ENCODE measurements around the gene SMIM41. TPM values are rescaled to one million over a fixed set of nuclear protein-coding genes. Genes with fewer than 3 reads are reported as not detected.
"Not testable (repeated sequence)": the region's sequence is repeated elsewhere in the genome, so short reads cannot be mapped to it uniquely, and the experiment has no call there.

Gene SMIM41
- total RNA-seq, 1 donor from 2014 or later, result not detected

DNA sequence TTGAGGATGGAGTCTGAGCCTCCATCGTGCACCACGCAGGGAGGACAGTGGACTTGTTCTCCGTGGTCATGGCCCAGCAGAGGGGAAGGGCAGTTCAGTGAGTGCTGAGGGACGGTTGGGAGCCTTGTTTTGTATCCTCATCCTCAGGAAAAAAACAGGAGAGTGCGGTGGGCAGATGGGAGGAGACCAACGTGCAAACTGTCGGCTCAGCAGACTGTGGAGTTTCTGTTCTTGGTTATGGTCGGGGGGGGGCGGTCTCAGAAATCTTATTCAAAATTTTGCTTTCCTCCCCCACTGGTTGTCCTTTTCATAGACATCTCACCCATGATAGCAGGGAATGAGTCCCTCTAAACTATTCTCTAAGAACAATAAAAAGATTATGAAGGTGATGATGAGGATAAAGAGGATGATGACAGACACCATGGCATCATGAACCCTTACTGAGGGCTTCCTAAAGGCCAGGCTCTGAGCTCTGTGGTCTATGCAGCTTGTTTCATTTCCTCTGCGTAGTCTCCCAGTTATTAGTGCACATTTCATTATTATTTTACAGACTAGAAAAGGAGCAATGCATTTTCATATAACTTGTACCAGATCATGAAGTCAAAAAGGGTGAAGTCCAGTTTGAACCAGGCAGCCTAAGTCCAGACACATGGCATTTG lies 25.1 kb downstream of the SMIM41 start:
- intact Hi-C loops (cut with micrococcal nuclease); DNase-seq; ATAC-seq: not testable (repeated sequence)

DNA sequence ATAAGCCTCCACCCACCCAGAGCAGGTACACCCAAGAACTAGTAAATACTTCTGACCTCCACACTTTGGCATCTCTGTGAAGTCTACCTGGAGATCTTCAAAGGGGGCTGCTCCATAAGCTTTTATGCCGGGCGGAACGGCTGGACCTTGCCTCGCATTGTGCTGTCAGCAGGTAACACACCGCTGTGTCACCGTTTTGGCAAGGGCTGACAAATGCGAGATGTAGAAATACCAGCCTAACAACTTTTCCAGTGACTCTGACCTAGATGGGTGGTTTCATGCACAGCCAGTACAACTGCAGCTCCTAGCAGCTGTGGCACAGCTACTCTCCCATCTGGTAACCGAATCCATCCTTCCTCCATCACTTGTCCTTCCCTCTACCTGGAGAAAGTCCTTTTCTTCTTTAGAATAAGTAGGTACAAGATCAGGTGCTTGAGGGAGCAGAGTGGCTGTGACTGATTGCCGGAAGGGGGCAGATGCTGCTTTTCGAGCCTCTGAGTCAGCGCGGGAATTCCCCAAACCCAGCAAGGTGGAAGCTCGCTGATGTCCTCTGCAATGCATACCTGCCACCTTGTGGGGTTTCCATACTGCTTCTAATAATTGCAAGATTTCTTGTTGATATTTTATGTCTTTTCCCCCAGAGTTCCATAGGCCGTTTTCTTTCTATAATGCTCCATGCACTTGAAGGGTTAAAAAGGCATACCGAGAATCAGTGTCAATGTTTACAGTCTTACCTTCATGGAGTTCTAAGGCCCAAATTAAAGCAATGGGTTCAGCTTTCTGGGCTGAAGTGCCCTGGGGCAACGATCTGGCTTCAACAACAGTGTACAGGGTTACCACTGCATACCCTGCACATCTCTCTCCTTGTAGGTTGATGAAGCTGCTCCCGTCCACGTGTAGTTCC lies 37.0 kb downstream of the SMIM41 start:
- ATAC-seq; DNase-seq; intact Hi-C loops (cut with micrococcal nuclease): not testable (repeated sequence)

DNA sequence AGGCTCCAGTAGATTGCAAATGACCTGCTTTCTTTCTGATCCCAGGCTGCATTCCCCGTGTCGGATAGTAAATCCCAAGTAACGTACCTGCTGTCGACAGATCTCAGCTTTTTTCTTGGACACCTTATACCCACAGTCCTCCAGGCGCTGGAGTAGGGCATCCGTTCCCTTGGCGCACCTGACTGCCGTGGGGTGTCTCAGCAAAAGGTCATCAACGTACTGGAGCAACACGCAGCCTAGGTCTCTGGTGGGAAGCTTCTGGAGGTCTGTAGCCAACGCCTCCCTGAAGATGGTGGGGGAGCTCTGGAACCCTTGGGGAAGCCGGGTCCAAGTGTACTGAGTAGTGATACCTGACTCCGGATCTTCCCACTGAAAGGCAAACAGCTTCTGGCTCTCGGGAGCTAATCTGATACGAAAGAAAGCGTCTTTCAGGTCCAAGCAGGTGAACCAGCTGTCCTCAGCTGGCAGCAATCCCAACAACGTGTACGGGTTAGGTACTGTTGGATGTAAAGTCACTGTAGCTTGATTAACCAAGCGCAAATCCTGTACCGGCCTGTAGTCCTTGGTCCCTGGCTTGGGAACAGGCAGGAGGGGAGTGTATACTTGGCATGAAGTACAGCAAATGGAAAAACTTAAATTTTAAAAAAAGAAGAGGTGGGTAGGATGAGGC lies 38.4 kb downstream of the SMIM41 start:
- ATAC-seq; DNase-seq; intact Hi-C loops (cut with micrococcal nuclease): not testable (repeated sequence)

GRCh38 chr12:52119398-52120254 lies 40.1 kb downstream of the SMIM41 start:
- ATAC-seq (peak; percentile 63), DNase-seq (peak; percentile 53)
- intact Hi-C loops (cut with micrococcal nuclease), result no loop called here

DNA sequence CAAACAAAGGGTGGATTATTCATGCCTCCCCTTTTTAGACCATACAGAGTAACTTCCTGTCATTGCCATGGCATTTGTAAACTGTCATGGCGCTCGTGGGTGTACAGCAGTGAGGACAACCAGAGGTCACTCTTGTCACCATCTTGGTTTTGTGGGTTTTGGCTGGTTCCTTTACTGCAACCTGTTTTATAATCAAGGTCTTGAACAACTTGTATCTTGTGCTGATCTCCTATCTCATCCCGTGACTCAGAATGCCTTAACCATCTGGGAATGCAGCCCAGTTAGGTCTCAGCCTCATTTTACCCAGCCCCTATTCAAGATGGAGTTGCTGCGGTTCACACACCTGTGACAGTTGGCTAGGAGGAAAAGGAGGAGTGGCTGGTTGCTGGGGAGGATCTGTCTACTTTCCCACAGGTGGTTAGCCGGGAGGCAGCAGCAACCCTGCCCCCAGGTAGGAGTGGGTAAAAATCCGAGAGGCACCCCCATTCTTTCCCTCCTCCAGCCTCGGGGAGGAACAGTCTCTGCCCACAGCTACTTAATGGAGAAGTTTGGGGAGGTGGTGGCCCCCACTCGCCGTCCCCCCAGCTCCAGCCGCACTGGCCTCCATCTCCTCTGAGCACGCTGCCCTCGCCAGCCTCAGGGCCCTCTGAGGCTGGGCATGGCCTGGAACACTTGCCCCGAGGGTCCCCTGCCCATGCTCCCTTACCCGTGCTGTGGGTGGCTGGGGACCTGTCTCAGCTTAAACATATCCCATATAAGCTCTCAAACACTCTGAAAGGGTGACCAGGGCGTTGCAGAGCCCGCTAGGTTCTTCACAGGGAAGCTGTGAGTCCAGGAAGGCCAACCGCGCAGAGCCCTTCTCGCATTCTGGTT lies 41.7 kb downstream of the SMIM41 start:
- DNase-seq (no peak), ATAC-seq (no peak)
- intact Hi-C loops (cut with micrococcal nuclease), result no loop called here

DNA sequence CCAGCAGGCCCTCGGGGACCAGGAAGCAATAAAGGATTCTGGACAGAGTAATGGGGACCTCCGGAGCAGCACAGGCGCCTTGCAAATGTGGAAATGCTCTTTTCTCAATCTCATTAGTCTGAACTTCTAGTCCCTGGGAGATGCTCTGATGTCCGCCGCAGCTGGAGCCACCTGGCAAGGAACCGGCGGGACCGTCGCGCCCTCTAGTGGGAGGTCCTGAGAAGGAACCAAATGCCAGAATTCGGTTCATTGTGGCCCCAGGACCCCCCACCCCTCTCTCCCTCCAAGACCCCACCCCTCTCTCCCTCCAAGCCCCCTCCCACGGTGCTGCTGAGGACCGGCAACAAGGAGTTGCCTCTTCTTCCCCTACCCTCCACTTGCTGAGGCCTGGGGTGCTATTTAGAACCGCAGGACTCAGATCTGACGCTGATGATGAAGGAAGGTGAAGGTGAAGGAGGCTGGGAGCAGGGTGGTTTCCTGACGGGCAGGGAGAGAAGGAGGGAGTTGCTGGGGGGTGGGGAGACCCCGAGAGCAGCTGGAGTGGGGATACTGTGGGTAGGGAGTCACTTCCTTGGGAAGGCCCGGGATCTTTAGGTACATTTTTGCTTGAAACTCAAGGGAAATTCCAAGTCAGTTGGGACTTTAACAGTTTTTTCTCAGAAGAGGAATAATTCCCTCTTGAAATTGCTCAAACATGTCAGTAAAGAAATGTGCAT lies 42.5 kb downstream of the SMIM41 start:
- peak; percentile 81 for DNase-seq
- intact Hi-C loops (cut with micrococcal nuclease), result no loop called here
- peak; percentile 44 for ATAC-seq

- intact Hi-C loops (cut with micrococcal nuclease), result no loop called here
- no peak for DNase-seq
- ATAC-seq, result no peak
Observed at GRCh38 chr12:52122540-52122871, 43.0 kb downstream of the SMIM41 start.

GRCh38 chr12:52122904-52123303 lies 43.4 kb downstream of the SMIM41 start:
- intact Hi-C loops (cut with micrococcal nuclease), result no loop called here
- DNase-seq (no peak), ATAC-seq (no peak)

DNA sequence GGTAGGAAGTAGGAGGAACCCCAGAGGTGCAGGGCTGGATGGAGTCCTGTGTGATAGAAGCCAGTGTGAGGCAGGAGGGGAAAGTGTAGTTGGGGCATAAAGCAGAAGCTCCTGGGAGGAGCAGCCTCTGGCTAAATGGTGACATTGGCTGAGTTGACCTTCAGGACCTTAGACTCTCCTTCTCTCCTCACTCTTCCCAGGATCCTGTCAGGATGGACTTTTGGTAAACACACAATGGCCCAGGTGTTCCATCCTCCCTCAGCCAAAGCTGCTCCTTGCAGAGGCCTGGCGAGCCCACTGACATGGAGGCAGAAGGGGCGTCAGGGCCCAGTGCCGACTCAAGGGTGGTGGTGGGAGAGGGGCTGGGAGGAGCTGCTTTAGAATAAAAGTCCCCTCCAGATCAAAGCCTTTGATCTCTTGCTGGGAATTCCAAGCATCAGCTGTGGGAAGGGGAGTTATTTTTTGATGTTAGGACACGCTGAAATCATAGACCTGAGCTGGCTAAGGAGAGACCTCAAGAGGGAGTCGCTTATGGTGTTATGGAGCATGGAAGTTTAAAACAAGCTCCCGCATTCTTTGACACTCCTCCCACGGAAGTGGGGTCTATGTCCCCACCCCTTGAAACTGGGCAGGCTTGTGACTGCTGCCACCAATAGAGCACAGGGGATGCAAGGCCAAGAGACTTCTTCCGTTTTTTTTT lies 44.1 kb downstream of the SMIM41 start:
- intact Hi-C loops (cut with micrococcal nuclease), result no loop called here
- DNase-seq (no peak), ATAC-seq (no peak)

DNA sequence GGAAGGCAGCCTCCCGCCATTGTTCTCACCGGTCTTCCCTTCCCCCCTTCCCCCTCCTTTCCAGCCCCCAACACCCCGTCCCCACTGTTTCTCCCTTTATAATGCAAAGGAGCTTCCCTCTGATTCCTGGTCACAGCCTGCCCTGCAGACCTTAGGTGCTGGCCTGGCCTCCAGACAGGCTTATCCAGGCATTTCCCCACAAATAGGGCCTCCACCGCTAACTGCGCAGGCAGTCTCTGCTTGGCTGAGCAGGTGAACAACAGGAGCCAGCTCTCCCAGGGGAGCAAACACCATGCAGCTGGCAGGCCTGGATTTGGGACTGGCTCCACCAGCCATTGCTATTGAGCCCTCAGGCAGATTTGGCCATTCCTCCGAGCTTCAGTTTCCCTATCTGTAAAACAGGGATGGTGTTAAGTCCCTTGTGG lies 46.0 kb downstream of the SMIM41 start:
- ATAC-seq, result no peak
- intact Hi-C loops (cut with micrococcal nuclease), result no loop called here
- DNase-seq, result no peak

DNA sequence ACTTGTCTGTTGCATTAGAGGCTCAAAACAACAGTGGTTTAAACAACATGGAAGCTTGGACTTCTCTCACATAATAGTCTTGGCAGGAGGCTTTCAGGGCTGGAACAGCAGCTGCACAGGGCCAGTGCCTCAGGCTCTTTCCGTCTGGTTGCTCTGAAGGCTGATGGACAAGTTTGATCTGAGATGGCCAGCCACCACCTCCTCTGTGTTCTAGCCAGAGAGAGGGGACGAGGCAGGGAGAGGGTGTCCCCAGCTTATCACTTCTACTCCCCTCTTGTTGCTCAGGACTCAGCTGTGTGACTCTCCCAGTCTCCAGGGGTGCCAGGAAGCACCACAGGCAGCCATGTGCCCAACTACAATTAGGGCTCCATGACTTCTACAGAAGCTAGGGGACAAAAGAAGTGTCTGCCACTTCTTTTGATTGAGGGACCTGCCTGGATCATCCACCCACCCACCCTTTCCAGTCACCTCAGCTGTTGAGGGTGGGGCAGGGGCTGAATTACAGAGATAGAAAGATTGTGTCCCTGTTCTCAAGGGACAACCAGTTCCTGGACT lies 46.6 kb downstream of the SMIM41 start:
- intact Hi-C loops (cut with micrococcal nuclease), result no loop called here
- DNase-seq, result no peak

DNA sequence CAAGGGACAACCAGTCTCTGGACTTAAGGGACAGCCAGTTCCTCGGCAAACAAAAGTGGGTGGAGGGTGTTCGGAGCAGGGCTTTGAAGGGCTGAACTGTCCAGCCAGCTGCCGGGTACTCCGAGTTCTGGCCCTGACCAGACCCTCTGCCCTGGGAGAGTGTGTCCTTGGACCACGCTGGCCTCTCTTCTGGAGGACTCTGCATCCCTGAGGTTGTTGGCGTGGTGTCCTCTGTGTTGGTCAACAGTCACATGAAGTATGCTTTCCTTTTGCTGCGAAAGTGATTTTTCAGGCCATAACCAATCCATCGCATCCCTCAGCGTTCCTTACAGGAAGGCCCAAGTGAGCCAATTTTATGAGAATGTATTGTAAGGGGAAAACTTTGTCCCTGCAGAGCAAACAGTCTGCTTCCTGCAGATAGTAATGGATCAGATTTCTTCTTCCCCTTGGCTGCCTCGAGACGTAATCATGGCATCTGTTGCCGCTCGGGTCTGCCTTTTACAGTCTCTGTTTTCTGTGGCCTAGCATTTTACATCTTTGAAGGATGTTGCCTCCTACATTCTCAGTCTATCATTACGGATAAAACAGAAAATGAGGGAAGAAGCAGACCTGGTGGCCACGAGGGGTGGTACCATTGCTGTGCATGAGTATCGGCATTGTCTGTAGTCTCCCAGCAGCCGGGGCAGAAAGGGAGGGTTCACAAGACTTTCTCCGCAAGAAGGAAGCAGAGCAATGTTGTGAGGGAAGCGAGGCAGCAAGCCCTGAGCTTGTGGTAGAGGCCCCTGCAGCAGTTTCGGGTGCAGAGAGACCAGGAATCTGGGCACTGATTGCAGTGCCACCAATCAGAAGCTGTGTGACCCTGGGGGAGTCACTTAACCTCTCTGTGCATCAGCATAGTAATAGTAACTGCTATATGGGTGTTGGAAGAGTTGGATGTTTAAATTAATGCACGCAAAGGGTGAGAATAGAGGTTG lies 47.4 kb downstream of the SMIM41 start:
- intact Hi-C loops (cut with micrococcal nuclease), result no loop called here
- ATAC-seq, result peak; percentile 81
- peak; percentile 53 for DNase-seq

More for the DNA sequence above, 46.6 kb downstream of the SMIM41 start:
- ATAC-seq, result no peak

GRCh38 chr12:52127683-52128450 lies 48.4 kb downstream of the SMIM41 start:
- intact Hi-C loops (cut with micrococcal nuclease), result no loop called here
- DNase-seq (no peak), ATAC-seq (no peak)

DNA sequence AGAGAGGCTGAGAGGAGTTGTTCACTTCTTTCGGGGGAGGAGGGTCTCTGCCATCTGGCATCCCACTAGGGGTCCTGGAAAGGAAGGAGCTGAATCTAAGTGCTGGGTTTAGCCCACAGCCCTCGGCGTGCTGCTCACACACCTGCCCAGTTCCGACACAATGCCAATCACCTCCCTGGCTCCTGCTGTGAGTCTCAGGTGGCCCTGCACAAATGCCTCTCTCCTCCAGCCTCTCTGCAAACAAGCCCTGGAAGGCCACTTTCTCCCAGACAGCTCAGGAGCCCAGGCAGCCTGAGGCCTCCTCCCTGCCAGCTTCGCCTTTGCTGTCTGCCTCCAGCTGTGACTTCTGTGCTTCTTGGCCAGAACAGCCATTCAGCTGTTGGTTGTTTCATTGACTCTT lies 51.2 kb downstream of the SMIM41 start:
- ATAC-seq, result no peak
- DNase-seq, result no peak
- intact Hi-C loops (cut with micrococcal nuclease), result no loop called here

- ATAC-seq (no peak), DNase-seq (no peak)
- intact Hi-C loops (cut with micrococcal nuclease), result no loop called here
Observed at GRCh38 chr12:52132754-52133161, 53.3 kb downstream of the SMIM41 start.
